Hypothalamus (tissue), 51 donors: ENCODE measurements around the gene GCK.
A peak's percentile ranks its signal among the peaks of the same experiment; 100 is the strongest.

Experiments
- DNase-seq, 51 donors: peaks; one replicate each; lab custom pipeline; 2025; lab: John Stamatoyannopoulos, UW

Gene GCK

GRCh38 chr7:44189286-44189992 lies at the start of gene GCK:
Gene GCK, minus strand, starts transcription at chr7:44189439. Its CDS starts 486 bp downstream, at chr7:44188953.
- peak in 12 of 51 donors; percentile 18 to 67 (median 34) for DNase-seq

GRCh38 chr7:44238116-44238695 lies 49.0 kb upstream of the GCK start:
- no peak for DNase-seq

DNA sequence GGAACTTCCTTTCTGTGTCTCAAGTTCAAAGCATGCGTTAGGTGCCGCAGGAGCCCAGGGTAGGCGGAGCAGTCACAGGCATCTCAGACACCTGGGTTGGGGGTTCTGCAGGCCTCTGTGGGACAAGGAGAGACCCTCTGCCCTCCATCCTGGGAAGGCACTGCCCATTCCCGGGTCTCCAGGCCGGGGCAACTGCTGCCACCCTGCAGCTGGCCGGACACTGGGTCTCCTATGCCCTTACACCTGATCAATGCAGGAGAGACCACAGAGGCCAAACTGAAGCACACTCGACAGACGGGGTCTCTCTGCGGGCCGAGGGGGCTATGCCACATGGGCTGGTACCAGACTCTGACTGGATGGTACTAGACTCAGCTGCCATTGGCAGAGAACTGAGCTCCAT lies 48.5 kb upstream of the GCK start:
- DNase-seq: no peak

DNA sequence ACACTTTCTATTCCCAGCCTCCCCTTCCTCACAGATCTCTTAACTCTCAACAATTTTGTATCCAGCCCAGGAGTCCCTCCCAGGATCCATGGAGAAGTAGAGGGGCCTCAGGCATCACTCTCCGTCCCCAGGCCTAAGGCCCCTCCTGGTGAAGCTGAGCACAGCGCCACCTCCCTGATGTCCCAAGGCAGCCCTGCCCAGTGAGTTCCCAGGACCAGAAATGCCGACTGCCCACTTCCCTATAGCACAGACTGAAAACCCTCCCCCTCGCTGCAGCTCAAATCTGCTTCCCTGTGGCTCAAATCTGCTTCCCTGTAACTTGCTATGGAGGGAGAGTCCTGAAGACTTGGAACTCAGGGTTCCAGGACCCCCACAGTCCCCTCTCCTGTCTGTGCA lies 47.1 kb upstream of the GCK start:
- peak in 4 of 51 donors; percentile 7 to 44 (median 36) for DNase-seq

- peak in 17 of 51 donors; percentile 18 to 64 (median 28) for DNase-seq
These were observed 46.5 kb upstream of the GCK start for GRCh38 chr7:44235582-44236332.

GRCh38 chr7:44235066-44235465 lies 45.8 kb upstream of the GCK start:
- DNase-seq: no peak

DNA sequence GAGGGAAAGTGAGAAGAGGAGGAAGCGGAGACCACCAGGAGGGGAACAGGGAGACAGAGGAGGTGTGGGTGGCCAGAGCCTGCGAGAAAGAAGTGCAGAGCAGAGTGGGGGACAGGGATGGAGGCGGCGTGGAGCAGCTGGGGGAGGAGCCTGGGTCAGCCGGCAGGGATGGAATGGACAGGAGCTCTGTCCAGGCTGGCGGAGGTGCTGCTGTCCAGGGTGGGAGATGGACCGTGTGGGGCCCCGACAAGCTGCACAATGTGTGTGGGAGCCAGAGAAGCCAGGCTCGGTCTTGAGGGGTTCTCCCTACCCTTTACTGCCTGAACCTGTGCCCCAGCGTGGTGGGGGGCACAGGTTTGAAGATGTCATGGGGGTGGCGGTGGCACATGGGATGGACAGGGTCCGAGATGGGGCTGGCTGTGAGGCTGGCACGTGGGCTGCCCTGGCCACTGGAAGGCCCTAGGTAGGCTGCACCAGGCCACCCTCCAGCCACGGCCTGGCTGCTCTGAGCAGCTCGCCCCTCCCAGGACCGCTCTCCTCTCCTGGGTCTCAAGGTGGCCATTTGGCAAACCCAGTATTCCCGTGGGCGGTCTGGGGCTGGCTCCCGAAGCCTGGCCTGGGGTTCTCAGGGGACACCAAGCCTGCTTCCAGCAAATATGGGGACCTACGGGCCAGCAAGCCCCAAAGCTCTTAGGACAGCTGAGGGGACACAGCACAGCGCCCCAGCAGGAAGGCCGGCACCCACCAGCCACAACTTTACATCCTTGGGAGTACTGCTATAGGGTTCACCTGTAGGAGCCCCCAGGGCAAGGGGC lies 43.9 kb upstream of the GCK start:
- DNase-seq: no peak

DNA sequence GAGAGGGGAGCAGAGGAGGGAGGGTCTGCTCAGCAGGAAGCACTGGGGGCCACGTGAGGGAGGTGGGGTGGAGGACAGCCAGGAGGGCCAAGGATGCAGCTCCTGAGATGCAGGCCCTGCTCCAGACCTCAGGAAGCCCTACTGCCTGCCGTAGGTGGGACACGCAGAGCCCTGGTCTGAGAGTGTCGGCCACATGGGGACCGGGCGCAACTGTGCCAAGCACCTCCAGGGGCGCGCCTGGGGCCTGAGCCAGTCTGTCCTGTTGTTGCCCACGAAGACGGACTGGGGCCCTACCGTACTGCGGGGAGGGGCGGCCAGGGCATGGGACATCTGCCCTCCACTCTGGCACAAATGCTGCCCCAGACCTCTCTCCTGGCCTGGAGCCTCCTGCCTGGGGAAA lies 43.2 kb upstream of the GCK start:
- DNase-seq: no peak

- DNase-seq: no peak
These were observed 41.8 kb upstream of the GCK start for GRCh38 chr7:44231088-44231487.

DNA sequence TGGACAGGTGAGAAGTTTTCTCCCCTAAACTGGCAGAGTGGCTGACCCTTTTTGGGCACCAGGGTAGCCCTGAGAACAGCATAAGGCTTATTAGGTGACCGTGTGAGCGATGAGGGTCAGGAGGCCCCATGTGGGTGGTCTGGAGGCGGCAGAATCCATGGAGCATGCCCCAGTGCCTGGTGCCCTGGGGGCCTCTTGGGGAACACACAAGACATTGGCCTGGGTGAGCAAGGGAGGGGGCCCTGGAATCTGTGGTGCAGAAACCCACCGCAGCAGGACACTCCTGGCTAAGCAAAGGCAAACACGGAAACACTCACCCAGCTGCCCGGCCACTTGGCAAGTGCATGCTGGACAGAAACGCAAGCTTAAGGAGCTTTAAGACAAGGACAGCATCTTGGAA lies 41.0 kb upstream of the GCK start:
- no peak for DNase-seq

DNA sequence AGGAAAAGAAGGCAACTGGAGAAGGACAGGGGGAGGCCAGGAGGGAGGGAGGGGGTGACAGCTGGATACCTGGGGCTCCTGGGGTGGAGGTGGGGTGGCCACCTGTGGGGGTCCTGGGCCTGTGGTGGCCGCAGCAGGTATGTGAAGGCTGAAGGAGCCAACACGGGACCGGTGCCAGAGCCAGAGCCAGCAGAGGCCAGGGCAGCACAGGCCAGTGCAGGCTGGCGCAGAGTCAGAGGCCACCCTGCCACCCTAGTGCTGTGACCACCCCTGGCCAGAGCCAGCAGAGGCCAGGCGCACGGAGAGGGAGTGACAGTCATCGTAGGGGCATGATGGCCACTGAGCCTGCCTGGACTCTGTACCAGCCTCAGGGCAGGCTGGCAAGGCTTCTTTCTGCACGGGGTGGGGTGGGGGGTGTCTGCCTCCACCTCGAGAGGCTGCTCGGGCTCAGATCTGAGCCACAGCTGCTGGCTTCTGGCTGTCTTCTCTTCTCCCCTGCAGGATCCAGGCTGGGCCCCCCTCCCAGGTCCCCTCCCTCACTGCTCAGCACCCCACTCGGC lies 40.4 kb upstream of the GCK start:
- no peak for DNase-seq

GRCh38 chr7:44228571-44229350 lies 39.5 kb upstream of the GCK start:
- DNase-seq: no peak

GRCh38 chr7:44227911-44228310 lies 38.7 kb upstream of the GCK start:
- DNase-seq: no peak

DNA sequence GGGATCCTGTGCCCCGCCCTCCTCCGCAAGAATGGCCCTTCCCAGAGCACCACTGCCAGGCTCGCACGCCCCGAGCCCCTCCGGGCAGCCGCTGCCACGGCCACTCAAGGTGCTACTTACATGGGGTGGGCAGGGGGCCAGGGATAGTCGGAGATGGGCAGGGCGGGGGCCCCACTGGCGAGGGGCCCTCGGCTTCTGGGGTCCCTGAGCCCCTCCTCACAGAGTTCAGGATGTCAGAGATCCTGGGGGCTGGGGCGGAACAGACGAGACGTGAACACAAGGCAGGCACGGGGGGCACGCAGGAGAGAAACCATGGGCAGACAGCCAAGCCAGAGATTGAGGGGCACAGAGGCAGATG lies 37.1 kb upstream of the GCK start:
- no peak for DNase-seq

DNA sequence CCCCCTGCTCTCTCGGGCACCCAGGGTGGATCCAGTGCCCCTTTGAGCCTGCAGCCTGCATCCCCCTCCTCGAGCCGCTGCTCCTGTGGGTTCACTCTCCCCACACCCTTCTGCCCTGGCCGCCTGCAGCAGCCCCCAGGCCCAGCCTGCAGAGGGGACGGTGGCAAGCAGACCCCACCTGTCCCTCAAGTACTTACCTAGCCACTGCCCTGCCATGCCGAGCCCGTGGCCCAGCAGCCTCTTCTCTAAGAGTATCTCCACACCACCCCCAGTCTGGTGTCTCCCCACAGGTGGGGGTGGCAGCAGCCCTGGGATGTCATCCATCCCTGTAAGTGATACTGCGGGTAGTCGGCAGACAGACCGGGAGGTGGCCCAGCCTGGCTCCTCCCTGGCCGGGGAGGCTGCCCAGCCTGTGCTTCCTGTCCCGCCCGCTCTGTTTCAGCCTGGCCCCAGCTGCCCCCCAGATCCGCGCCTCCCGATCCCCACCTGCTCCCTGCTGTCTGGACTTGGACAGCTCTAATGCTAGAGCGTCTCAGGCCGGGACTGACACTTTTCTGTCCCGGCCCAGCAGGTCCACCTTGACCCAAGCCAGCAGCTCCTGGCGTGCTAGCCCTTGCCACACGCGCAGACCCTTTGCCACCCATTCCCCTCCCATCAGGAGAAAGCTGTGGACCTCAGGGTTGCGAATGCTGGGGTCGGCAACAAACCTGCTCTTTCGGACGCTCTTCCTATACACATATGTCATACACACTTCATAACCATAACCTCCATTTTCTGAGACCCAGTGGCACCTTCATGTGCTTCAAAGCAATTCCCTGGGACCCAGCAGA lies 36.5 kb upstream of the GCK start:
- no peak for DNase-seq

- DNase-seq: no peak
These were observed 35.8 kb upstream of the GCK start for GRCh38 chr7:44224974-44225565.

DNA sequence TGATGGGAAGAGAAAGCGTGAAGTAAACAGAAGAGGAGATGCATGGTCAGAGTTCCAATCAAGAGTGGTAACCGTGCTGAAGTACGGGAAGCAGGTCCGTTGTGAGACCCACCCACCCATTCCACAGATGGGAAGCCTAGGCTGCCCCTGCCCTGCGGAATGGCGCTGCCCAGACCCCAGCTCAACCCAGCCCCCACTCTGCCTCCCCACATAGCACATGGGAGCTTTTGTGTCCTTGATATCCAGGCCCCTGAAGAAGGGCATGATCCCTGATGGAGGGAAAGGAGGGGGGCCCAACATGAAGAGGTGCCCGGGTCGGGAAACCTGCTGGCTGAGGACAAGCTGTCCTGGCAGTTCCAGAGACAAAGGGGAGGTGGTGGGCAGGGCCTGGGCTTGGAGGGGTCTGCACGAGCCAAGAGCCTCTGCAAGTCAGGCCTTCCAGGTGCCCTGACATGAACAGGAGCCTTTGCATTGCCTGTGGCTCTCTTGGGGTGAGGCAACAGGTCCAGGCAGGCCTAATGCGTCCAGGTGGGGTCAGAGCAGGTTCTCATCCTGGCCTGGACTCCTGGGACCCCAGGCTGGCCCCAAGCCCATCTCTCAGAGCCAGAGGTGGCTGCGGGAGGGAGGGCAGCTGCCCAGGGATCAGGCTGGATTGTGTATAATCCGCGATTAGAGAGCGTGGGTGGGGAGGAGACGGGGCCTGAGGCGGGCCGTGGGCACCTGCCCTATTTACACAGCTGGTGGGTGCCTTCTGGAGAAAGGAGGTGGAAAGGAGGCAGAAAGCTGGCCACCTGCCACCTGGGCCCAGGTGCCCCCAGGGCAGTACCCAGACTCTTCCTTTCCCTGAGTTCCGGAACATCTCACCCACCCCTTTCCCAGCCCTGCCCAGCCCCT lies 35.1 kb upstream of the GCK start:
- DNase-seq: no peak
